8988T (cell line): ENCODE measurements around the gene MATR3.

ENCODE experiments used
- DNase-seq: peaks from one replicate; pipeline ENCODE4 v3.0.0; 2011

The MATR3 gene

DNA sequence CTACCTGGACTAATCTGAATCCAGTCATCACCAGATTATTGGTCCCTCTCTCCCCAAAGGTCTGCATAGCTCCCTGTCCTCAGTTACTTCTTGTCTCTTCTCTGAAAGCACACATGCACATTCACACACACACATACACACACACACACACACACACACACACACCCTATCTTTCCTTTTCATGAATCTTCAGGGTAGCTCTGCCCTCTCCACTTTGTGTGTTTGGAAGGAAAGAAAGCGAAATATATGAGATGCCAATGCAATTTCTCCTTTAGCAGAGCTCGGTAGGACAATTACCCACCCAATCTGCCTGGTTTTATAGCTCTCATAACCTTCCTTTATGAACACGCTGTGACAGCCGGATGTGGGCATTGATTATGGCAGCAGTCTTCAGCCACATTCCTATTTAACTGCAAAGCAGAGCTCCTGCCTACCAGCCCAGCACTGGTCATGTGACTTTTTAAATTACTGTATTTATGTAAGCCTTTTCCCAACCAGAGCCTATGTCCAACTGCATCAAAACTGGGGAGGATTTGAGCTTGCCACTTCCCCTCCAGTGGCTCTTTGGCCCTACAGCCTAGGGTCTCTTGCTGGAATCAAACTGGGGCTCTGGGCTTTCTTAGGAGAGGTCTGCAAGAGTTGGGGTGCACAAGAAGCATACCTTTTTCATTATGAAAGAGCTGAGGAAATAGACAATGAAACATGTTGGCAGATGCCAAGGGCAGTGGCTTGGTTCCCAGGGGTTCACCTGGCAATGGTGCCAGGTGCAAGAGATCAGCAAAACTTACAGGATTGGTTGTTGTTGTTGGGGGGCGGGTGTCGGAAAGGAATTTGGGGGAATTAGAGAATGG is 20.8 kb upstream of the MATR3 start:
- DNase-seq: no peak

DNA sequence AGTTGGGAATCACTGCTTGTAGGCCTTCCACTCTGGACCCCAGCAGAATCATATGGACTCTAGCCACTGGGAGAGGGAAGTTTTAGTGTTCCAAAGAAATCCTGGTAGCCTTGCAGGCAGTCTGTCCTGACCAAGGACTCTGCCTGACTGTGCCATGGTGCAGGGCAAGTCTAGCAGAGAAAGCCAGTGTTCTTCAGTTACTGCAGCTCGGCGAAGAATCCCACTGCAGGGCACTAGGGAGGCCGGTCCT is 20.3 kb upstream of the MATR3 start:
- DNase-seq: no peak

DNA sequence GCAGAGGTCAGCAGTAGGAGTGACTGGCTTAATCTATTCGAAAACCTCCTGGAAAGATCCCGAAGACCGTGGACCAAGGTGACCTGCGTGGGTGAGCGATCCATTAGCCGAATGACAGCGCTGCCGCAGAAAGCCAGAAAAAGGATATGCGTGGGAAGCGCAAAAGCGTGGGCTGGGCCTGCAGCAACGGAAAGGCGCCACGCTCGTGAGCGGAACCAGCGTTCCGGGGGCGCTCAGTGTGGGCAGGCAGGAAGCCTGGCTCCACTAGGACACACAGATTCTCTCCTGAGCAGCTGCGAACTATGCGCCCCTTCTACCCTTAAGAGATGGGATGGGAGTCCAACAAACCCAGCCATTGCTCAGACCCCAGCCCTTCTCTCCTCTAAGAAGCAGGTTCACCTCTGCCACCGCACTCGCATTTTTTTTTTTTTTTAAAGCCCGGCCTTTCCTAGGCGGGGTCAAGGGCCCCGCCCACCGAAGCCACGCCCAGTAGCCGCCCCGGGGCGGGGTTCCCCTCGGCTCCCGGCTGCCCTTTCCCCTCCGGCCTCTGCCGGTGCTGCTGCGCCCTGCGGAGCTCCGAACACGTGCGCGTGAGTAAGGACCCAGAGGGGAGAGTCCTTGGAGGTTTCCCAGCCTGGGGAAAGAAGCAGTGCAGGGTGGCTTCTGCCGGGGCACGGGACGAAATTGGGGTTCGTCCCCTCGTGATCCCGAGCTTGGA is 19.8 kb upstream of the MATR3 start:
- peak; percentile 82 for DNase-seq

DNA sequence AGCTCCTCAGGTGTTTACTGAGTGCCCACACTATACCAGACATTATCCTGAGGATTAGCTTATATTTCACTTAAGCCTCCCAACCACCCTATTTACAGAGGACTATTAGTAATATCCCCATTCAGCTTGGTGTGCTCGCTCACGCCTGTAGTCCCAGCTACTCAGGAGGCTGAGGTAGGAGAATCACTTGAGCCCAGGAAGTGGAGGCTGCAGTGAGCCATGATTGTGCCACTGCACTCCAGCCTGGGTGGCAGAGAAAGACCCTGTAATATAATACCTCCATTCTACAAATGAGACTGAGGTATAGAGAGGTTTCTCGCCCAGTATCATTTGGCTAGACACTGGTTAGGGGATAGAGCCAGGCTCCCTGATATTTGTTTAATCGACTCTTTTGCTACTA is 18.0 kb upstream of the MATR3 start:
- DNase-seq: no peak

DNA sequence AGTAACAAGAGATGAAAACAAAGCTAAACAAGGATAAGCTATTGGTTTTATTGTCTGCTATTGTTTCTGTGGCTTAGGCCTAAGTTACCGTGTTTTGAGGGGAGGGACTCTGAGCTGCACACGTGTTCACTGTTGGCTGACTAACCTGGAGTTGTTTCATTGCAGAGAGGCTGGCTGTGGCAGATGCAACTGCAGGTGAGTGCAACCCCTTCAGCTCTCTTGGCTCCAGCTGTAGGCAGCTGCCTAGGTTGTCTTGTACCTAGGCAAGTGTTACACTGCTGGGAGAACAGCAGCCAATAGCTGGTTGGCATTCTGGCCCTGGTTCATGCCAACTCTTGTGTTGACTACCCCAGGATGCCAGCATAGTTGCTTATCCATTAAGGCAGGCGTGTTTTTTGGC is 17.6 kb upstream of the MATR3 start:
- DNase-seq: no peak

DNA sequence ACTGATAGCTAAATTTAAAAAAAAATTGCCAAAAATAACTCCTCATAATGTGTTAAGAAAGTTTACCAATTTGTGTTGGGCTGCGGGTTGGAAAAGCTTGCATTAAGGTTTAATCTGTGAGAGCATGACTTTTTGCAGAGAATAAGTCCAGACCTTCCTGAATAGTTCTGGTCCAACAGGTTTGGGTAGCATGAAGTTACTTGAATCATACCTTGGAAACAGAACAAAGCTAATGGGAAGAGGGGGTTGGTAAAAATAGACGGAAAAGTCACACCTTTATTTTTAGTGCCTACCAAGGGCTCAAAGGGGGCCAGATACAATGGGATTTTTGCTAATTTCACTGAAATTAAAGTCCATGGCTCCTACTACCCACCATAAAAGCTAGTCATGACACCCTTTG is 17.1 kb upstream of the MATR3 start:
- DNase-seq: no peak

DNA sequence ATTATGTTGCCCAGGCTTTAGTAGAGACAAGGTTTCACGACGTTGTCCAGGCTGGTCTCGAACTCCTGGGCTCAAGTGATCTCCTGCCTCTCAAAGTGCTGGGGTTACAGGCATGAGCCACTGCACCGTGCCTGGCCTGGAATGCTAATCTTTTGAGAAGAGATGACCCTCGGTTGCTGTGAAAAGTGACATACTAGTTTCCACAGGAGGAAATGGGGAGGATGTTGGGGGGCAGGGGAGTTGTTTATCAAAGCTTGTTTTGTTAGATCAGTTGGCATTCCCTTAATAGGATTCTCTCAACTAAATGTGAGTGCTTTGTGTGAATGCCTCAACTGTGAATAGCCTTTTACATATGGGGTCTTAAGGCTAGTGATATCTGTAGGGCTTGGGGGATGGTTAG is 16.4 kb upstream of the MATR3 start:
- no peak for DNase-seq

DNA sequence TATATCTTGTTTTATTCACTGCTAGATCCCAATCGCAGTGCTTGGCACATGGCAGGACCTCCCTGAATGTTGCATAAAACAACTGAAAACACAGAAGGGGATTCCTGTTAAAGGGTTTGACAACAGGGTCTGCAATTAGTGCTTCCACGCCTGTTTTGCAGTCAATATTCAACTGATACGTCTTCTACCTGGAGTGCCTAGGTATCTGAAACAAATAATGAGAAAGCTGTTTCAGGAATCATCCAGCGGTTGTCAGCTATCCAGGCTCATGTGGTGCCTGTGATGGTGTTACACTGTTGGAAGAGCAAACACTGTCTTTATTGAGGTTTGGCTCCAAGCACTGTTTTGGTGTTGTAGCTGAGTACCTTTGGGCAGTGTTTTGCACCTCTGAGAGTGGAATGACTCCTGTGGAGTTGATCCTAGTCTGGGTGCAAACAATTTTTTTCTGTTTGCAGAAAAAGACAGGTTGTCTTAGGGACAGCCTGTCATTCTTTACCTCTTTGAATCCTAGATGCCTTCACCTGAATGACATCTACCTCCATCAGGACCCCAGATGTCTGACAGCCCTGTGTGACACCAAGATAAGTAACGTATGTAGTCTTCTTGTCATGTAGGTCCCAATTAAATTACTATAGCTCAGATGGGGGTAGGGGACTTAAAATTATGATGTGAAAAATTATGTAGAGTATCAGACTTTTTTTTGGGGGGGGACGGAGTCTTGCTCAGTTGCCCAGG is 14.8 kb upstream of the MATR3 start:
- DNase-seq: no peak

DNA sequence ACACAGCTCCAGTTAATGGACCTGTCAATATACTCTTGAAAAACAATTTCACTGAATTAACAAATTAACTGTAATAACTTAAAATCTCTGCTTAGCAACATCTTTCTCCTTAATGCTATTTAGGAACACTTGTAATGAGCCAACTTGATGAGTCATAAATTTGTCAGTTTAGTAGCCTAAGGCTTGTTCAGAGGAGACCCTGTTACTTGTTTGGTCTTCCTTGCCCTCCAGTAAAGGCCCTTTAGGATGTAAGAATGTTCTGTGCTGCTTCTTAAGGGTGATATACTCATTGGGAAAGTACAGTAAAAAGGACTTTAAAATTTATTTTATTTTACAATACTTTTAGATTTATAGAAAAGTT is 11.4 kb upstream of the MATR3 start:
- no peak for DNase-seq

DNA sequence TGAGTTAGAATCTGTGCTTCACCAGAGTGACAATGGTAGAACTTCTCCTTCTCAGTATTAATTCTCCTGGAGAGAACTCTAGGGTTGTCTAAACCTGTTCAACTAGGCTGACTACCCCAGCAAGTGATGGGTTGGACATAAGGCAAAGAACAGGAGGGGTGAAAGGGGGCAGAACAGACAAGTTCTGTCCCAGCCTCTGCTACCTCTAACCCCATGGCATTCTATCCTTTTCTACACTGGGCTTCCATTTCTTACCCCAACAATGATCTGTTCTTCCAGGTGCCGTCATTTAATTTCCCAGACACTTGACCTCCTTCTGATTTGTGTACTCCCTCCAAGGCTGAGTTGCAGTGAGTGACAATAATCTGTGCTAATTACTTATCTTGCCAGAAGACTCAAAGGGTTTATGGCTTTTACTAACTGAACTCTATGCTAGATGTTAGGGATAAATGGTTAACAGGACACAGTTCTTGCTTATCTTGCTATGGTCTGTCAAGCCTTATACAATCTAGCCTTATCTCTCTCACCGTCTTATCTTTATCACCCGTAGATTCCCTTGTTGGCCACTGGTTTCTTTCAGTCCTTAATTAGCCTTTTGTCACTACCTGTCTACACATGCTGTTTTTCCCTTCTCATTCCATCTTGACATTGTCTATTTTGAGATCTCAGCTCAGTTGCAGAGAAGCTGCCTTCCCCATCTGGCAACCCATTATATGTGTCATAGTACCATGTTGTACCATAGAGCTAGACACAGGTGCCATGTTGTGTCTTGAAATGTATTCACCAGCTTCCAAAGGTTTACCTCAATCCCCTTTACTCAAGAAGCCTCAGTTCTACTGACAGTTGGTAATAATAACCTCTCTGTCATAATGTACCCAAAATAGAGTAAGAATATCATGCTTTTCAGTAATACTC is 10.0 kb upstream of the MATR3 start:
- no peak for DNase-seq

DNA sequence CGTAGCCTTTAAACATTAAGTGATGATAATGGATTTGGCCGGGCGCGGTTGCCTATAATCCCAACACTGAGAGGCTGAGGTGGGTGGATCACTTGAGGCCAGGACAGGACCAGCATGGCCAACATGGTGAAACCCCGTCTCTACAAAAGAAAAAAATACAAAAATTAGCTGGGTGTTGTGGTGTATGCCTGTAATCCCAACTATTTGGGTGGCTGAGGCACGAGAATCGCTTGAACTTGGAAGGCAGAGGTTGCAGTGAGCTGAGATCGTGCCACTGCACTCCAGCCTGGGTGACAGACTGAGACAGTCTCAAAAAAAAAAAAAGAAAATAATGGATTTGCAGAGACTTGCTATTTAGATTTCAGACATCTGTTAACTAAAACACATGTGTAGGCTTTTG is 9.2 kb upstream of the MATR3 start:
- no peak for DNase-seq

DNA sequence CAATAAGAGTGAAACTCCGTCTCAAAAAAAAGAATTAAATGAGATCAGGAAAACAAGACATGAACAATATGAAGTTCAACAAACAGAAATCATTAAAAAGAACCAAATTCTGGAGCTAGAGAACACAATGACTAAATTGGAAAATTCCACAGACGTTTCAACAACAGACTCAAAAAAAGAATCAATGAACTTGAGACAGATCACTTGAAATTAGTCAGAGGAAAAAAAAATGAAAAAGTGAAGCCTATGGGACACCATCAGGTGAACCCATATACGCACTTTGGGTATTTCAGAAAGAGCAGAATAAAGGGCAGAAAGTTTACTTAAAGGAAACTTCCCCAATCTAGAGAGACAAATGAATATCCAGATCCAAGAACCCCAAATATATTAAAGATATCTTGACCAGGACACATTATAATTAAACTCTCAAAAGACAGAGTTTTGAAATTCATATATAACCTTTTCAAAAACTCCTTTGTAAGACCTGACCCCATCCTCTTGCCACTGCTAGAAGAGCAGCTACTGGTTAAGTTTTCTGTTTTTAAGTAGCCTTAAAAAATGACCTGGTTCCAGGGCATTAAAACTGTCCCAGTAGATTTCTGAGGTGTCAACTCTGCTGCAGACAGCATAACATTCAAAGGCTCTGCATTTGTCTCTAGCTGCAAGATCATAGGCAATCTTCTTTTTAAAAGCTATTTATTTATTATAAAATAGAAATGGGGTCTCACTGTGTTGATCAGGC is 7.7 kb upstream of the MATR3 start:
- DNase-seq: no peak

DNA sequence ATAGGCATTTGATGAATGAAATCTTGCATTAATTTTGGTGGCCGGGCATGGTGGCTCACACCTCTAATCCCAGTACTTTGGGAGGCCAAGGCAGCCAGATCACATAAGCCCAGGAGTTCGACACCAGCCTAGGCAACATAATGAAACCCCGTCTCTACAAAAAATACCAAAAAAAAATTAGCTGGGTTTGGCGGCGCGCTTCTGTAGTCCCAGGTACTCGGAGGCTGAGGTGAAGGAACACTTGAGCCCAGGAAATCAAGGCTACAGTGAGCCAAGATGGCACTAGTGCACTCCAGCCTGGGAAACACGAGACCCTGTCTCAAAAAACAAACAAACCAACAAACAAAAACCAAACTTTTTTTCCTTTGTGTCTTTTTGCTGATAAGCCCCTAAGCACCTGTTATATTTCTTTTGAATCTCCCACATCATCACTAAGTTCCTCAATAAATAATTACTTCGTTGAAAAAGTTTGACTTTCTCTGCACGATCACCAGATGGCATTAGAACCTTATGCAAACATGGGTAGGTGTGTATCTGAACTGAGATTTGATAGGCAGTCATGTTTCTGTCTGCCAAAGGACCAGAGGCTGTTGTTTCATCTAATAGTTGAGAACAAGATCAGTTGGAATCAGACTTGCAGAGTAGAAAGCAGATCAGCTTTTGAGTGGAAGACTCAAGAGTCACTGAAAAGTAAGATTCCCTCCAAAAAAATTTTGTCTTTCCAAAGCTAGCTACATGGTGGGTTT is 5.5 kb upstream of the MATR3 start:
- no peak for DNase-seq

DNA sequence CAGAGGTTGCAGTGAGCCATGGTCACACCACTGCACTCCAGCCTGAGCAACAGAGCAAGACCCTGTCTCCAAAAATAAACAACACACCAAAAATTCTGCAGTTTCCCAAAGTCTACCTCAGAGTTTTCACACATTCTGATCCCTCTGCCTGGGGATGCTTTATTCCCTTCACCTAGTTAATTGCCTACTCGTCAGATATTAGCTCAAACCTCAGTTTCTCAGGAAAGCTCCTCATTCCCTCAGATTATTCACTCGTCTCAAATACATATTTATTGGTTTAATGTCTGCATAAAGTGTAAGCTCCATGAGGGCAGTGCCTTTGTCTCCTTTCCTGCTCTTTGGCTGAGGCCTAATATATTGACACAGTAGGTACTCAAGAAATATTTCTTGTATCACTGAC is 2.5 kb upstream of the MATR3 start:
- DNase-seq: no peak

DNA sequence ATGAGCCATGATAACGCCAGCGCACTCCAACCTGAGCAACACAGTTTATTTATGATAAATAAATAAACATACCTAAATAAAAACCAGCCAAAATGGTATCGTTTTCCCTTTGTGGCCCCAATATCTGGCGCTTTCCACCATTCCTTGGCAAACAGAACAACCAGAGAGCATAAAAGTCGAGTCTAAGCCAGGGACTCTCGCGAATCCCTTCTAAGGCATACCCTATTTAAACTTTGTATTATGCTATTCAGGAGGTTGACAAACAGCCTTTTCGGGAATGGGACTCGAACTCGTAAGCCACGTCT is 386 bp upstream of the MATR3 start:
- no peak for DNase-seq

DNA sequence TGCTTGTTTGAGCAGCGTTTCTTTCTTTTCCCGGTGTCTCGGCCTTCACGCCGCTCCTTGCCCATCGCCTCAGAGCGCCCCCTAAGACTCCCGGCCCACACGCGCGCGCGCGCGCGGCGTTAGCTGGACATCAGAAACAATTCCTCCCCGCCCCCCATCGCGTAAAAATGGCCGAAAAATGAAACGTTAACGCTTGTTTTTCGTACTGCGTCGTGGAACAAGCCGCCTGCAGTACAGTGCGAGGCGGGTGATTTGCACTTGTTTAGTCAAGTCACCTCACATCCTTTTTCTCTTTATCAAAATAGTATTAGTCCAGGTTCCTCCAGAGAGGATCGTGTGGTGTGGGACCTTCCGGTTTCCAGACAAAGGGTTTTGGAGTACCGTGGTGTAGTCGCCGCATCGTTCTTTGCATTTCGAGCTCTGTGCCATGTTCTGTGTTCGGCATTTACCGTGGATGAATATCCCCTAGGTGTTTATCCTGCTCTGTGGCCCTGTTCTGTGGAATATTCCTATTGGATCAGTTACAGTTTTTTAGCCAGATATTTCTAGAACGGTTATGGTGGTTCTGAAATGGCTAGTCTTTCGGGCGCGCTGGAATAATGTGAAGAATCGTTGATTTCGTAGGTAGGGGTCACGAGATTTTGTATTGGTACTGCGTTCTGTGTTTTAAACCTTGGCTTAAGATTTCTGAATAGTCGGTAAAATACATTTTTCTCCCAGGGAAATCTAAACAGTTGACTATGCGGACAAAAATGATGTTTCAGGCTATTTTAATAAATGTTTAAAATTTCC is 1.0 kb downstream of the MATR3 start:
- no peak for DNase-seq

DNA sequence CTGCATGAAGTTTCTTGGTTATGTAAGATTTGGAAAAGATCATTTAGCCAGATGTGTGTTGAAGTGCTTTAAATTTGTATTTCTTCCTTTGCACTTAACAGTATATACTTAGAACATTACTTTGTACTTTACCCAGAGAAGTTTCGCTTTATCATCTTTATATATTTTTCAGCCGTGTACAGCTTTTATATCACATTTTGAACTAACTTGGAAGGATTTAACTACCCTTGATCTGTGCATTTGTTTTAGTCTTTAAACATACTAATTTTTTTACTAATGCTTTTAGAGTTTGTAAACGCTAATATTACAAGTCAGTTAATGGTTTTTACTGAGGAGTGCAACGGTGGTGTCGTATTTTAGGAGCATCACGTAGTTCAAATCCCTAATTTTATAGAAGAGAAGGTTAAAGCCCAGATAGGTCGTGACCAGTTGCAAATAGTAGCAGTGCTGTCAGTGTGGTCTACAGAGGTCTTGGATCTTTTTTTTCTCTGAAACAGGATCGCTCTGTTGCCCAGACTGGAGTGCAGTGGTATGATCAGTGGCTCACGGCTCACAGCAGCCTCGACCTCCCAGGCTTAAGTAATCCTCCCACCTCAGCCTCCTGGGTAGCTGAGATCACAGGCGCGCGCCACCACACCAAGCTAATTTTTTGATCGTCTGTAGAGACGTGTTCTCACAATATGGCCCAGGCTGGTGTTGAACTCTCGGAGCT is 2.0 kb downstream of the MATR3 start:
- DNase-seq: no peak

DNA sequence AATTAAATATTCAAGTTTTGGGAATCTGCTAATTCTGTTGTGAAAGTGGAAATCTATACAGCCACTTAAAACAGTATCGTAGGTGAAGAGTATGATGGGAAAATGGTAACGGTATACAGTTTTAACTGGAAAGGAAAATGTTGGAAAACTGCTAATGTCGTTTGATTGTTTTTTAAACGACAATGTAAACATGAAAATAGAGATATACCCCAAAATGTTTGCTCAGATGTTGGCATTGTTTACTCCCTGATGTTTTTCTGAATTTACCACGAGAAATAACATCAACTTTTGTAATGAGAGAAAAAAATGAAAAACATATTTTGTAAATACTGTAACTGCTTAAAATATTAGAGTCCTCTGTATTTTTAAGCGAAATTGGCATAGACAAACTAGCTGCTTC is 2.7 kb downstream of the MATR3 start:
- no peak for DNase-seq

DNA sequence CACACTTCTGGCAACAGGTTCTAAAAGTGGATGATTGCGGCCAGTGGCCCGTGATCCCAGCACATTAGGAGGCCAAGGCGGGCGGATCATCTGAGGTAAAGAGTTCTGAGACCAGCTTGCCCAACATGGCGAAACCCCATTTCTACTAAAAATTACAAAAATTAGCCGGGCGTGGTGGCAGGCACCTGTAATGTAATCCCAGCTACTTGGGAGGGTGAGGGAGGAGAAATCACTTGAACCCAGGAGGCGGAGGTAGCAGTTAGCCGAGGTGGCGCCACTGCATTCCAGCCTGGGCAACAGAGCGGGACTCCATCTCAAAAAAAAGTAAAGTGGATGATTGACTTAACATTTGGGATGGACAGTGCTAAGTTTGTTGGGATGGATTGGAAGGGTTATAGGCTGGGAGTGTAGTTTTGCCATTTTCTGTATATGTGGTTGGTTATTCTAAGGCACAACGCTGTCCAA is 3.4 kb downstream of the MATR3 start:
- DNase-seq: no peak

DNA sequence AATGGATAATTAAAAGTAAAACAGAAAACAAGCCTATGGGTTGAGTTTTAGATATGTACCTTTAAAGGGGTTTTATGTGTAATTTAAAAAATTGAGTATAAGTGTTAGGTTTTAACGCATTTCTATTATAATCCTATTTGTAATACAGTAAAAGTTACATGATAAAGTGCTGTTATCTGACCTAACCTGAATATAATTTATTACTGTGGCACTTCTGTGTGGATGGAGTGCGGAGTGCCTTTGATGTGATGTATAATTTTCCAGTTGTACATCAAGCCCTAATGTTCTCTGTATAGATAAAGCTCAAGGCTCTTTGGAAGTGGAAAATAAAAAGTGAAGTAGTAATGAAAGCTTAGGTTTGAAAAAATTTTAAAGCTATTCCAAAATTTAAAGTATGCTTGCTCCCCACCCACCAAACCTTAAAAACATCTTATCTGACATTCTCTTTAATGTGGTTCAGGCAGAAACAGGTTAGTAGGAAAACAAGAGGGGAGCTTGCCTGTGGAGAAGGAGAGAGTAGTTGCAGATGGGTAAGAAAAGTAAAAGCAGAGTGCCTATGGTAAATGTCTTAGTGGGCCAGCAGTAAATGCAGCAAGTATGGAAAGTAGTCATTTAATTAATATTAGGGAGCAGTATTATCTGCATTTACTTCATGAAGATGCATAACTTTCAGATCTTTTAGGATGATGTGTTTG is 4.0 kb downstream of the MATR3 start:
- no peak for DNase-seq
